HFFc6 (cell line): ENCODE measurements around the gene CCSER1. TPM values are rescaled to one million over a fixed set of nuclear protein-coding genes. Genes with fewer than 3 reads are reported as not detected.

Experiments used
- DNase-seq: peaks from one replicate; pipeline ENCODE4 v3.0.0-alpha.2; 2018
- H3K27ac Mint-ChIP-seq: 2 replicates; pipeline ENCODE4 v1.8.0; 2020; ENCODE audit warnings: mild to moderate bottlenecking, mixed read lengths
- H3K27me3 Mint-ChIP-seq: 2 replicates; pipeline ENCODE4 v1.8.0; 2021; ENCODE audit warnings: mild to moderate bottlenecking, moderate library complexity, mixed read lengths; ENCODE audit not compliant: insufficient read depth
- H3K36me3 Mint-ChIP-seq: 2 replicates; pipeline ENCODE4 v1.8.0; 2021; ENCODE audit warnings: low read depth, mixed read lengths
- H3K4me1 Mint-ChIP-seq: 2 replicates; pipeline ENCODE4 v1.8.0; 2020; ENCODE audit warnings: low read depth, mixed read lengths
- H3K4me3 Mint-ChIP-seq: 2 replicates; pipeline ENCODE4 v1.8.0; 2020; ENCODE audit warnings: mild to moderate bottlenecking, moderate library complexity, mixed read lengths
- H3K9me3 Mint-ChIP-seq: 2 replicates; pipeline ENCODE4 v1.8.0; 2020; ENCODE audit warnings: mild to moderate bottlenecking, mixed read lengths
- CTCF ChIP-seq: fragments of 200-600 bp; sonication (generic); IDR thresholded peaks from 2 replicates; pipeline ENCODE4 v1.5.0; 2021; ENCODE audit warnings: antibody characterized with exemption, mild to moderate bottlenecking
- total RNA-seq, 6 experiments: library from RNA; stranded (reverse); fragmentation: NEBNext Ultra II Directional; extraction: Animal tissue kit (Norgen Biotek cat#: 25700); gene quantifications; 2 replicates in 1 of 6; 3 replicates in 5 of 6; pipeline ENCODE4 v1.2.3, GENCODE V29; 2021

The CCSER1 gene
- total RNA-seq, 6 experiments from 2014 or later = not detected

- no peak for TF ChIP-seq CTCF
- Mint-ChIP-seq H3K4me1 (no peaks in the 10 kb centered on the region), H3K36me3 (no peaks in the 10 kb centered on the region), H3K27ac (no peak overlapping the region), H3K9me3 (peaks cover 34% of the 10 kb centered on the region), H3K27me3 (no peaks in the 10 kb centered on the region), H3K4me3 (no peak overlapping the region)
- DNase-seq = no peak
Observed at GRCh38 chr4:91015861-91016260, 888.7 kb downstream of the CCSER1 start.

DNA sequence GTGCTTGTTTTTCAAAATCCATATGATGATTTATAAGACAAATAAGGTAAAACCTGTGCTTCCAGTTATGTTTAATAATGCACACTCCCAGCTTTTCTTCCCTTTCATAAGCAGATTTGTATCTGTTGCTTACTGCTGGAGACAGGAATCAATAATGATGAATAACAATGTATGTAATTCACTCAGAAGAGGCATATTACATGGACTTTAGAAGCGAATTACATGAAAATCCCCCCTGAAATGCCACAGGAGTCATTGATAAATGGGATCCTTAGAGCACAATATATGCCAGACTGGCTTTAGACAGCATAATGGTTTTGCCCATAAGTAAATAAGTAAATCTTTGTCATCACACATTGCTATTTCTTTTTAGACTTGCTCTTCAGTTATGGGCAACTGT lies 892.3 kb downstream of the CCSER1 start:
- Mint-ChIP-seq H3K27me3 (no peaks in the 10 kb centered on the region), H3K9me3 (peaks cover 19% of the 10 kb centered on the region), H3K27ac (no peak overlapping the region), H3K4me3 (no peak overlapping the region), H3K36me3 (no peaks in the 10 kb centered on the region), H3K4me1 (no peaks in the 10 kb centered on the region)
- DNase-seq = no peak
- no peak for TF ChIP-seq CTCF

GRCh38 chr4:91025241-91026148 lies 898.3 kb downstream of the CCSER1 start:
- no peak for TF ChIP-seq CTCF
- H3K9me3 Mint-ChIP-seq = peaks cover 16% of the 10 kb centered on the region
- no peak for DNase-seq
- no peaks in the 10 kb centered on the region for H3K36me3 Mint-ChIP-seq
- H3K4me3 Mint-ChIP-seq = no peak overlapping the region
- H3K27me3 Mint-ChIP-seq = no peaks in the 10 kb centered on the region
- no peak overlapping the region for H3K27ac Mint-ChIP-seq
- no peaks in the 10 kb centered on the region for H3K4me1 Mint-ChIP-seq

DNA sequence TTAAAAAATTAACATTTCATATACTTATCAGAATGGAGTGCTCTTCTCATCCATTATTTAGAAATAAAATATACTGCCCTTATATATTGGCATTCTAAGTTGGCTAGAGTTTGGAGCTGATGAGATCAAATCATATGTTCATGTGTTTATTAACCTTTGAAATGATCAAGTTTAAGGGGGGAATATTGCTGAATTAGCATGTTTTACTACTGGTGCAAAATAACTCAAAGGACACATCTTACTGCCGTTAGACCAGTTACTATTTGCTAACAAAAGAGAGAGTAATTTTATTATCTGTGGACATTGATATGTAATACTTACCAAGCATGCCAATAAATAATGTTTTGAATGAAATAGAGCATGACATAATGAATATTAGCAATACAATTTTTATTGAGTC lies 901.0 kb downstream of the CCSER1 start:
- DNase-seq = no peak
- TF ChIP-seq CTCF = no peak
- Mint-ChIP-seq H3K27ac (no peak overlapping the region), H3K4me3 (no peak overlapping the region), H3K27me3 (no peaks in the 10 kb centered on the region), H3K9me3 (peaks cover 21% of the 10 kb centered on the region), H3K4me1 (no peaks in the 10 kb centered on the region), H3K36me3 (no peaks in the 10 kb centered on the region)

DNA sequence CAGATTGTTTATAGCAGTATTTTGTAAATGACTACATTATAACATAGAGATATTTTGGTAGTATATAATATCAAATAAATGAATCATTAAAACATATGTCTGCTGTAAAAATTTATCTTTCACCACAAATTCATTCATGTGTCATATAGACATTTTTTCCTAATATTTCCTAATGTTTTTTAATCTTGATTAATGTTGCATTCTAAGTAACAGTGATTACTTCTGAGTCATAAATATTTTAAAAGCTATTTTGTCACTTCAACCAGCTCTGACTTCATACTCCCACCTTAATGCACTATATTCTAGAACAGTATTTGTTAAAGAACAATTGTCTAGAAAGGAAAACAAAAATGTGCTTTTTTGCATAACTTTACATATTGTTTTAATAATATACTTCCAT lies 904.6 kb downstream of the CCSER1 start:
- Mint-ChIP-seq H3K27ac (no peak overlapping the region), H3K27me3 (no peaks in the 10 kb centered on the region), H3K4me3 (no peak overlapping the region), H3K36me3 (no peaks in the 10 kb centered on the region), H3K4me1 (no peaks in the 10 kb centered on the region), H3K9me3 (peaks cover 14% of the 10 kb centered on the region)
- TF ChIP-seq CTCF = no peak
- DNase-seq = no peak
